Right cardiac atrium (tissue), 5 donors: ENCODE data around the gene RNF123. TPM values are rescaled to one million over a fixed set of nuclear protein-coding genes. Genes with fewer than 3 reads are reported as not detected.

Experiments
- ATAC-seq, 2 donors: fragments of 200-7000 bp; cut with Tn5 transposase; one replicate each; pipeline versions ENCODE4 v1.8.0 to v1.9.1; 2020; ENCODE audit warnings: moderate library complexity in 2 of 2, mild to moderate bottlenecking in 1 of 2
- DNase-seq, 3 donors: peaks; one replicate each; pipeline ENCODE4 v3.0.0-alpha.2; 2020
- H3K27ac ChIP-seq: one replicate; pipeline ENCODE4 v1.5.1; 2013; ENCODE audit warnings: mild to moderate bottlenecking, low read length, control low read depth, moderate library complexity
- H3K27me3 ChIP-seq: one replicate; pipeline ENCODE4 v1.6.1; 2013; ENCODE audit not compliant: control insufficient read depth, insufficient read depth
- H3K4me1 ChIP-seq: one replicate; pipeline ENCODE4 v1.6.1; 2013; ENCODE audit warnings: low read length; ENCODE audit not compliant: control insufficient read depth, insufficient read depth
- H3K4me3 ChIP-seq: one replicate; pipeline ENCODE4 v1.5.1; 2013; ENCODE audit warnings: low read length, control low read depth
- H3K9me3 ChIP-seq: one replicate; pipeline ENCODE4 v1.6.1; 2013; ENCODE audit warnings: low read length; ENCODE audit not compliant: control insufficient read depth
- WGBS: extraction: QIAGEN DNeasy Blood & Tissue Kit; methylation state at CpG from one replicate; pipeline ENCODE4 v1.1.7; 2013; 5-methylcytosine and 5-hydroxymethylcytosine counted together
- intact Hi-C, 4 donors: fragments of 100-400 bp; cut with DNase I; formaldehyde crosslinking; loops; one replicate each; pipeline versions ENCODE4 v1.11.0 to v1.14.0; 2022 to 2023
- polyA plus RNA-seq: library from polyadenylated mRNA; stranded (reverse); fragments of 200-250 nt; gene quantifications from one replicate; pipeline ENCODE4 v1.2.3, GENCODE V29; 2013
- total RNA-seq, 4 donors: library from RNA; stranded (reverse); fragmentation: NEBNext Ultra II Directional; extraction: Animal tissue kit (Norgen Biotek cat#: 25700); gene quantifications; one replicate each; pipeline ENCODE4 v1.2.1, GENCODE V29; 2021
- donor health status: healthy with polysubstance abuse.
- donor health status: DM: no; HTN: yes; CAD: no.
- donor health status: DM: no; HTN: no; CAD: no.
- donor health status: DM: no; HTN: yes; CAD: no; lungs with severe emphysema.
- donor health status: DM: yes; HTN: yes; CAD: no.

The RNF123 gene
- total and polyA plus RNA-seq, 5 donors = 24.4 to 44.6 (median 39.2) TPM

DNA sequence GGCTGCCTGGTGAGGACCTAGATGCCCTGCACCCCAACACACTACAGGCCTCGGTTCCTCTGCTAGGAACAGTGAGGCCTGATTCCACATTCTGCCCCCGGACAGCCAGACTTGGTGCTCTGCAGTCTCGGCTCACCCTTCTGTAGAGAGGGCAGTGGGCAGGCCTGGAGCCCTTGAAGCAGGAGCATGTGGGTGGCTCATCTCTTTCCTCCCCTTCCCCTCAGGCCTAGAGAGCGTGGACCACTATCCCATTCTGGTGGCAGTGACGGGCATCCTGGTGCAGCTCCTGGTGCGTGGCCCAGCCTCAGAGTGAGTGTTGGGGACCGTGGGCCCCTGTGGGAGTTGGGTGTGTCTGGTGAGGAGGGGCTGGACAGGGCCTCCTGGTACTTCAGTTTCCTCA, 26.8 kb downstream of the RNF123 start:
- intact Hi-C loops = no loop called here
- peak in 2 of 3 donors; percentile 22 to 39 for DNase-seq
- H3K27me3 ChIP-seq = no peaks in the 10 kb centered on the region
- H3K4me3 ChIP-seq = no peak overlapping the region
- H3K4me1 ChIP-seq = no peaks in the 10 kb centered on the region
- H3K9me3 ChIP-seq = no peaks in the 10 kb centered on the region
- 93% methylated on average over 7 of the region's 7 CpGs for WGBS
- H3K27ac ChIP-seq = no peak overlapping the region
- no peak for ATAC-seq

GRCh38 chr3:49716691-49717210, 27.4 kb downstream of the RNF123 start:
- no peaks in the 10 kb centered on the region for H3K9me3 ChIP-seq
- no peak overlapping the region for H3K4me3 ChIP-seq
- H3K27ac ChIP-seq = no peak overlapping the region
- peak in 2 of 3 donors; percentile 47 to 55 for DNase-seq
- intact Hi-C loops = no loop called here
- ATAC-seq = no peak
- no peaks in the 10 kb centered on the region for H3K27me3 ChIP-seq
- H3K4me1 ChIP-seq = no peaks in the 10 kb centered on the region
- WGBS = 88% methylated on average over 16 of the region's 16 CpGs

- Histone ChIP-seq H3K4me3 (no peak overlapping the region), H3K4me1 (no peaks in the 10 kb centered on the region), H3K9me3 (no peaks in the 10 kb centered on the region), H3K27me3 (no peaks in the 10 kb centered on the region), H3K27ac (no peak overlapping the region)
- DNase-seq (peak in 1 of 3 donors; percentile 52), ATAC-seq (no peak)
- intact Hi-C loops = no loop called here
- 85% methylated on average over 14 of the region's 14 CpGs for WGBS
Measured at GRCh38 chr3:49717211-49717958, 28.0 kb downstream of the RNF123 start.

DNA sequence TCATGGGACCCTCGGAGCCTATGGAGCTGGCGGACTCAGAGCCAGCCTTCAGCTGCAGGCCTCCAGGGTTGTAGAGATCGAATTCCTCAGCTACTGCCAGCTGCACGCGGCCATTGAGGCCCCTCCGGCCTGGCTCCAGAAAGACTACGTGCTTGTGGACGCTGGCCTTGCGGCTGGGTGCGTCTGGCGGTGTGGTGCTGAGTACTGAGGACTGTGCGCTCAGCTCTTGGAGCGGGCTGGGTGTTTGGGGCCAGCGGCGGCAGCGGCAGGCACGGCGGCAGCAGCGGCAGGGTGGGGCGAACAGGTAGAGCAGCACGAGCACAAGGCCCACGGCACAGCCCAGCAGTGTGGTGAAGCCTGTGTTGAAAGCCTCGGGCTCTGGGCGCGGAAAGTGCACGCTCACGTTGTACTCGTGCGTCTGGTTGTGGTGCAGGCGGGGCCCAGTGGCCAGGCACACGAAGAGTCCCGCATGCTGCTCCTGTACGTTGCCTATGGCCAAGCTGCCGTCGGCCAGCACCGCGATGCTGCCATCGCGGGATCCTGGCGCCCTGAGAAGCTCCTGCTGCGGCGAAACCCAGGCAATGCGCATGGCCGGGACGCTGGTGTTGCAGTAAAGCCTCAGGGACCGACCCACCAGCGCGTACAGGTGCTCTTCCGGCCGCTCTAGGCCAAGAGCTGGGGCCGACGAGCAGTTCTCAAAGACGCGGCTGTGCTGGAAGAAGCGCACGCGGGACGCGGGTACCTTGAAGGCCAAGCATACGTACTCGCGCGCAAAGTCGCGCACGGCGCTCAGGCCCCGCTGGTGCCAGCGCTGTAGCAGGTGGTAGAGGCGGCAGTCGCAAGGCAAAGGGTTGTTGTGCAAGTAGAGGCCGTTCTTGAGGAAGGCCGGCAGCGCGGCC, 28.9 kb downstream of the RNF123 start:
- H3K27ac ChIP-seq = no peak overlapping the region
- WGBS = 60% methylated on average over 75 of the region's 75 CpGs
- peaks cover 8% of the 10 kb centered on the region for H3K4me1 ChIP-seq
- intact Hi-C loops = no loop called here
- H3K9me3 ChIP-seq = no peaks in the 10 kb centered on the region
- peak in 2 of 3 donors; percentile 66 to 69 for DNase-seq
- peak in 1 of 2 donors; percentile 0 for ATAC-seq
- no peaks in the 10 kb centered on the region for H3K27me3 ChIP-seq
- H3K4me3 ChIP-seq = no peak overlapping the region

GRCh38 chr3:49718858-49719213, 29.5 kb downstream of the RNF123 start:
- Histone ChIP-seq H3K4me3 (peak overlapping the region; percentile 42), H3K27me3 (no peaks in the 10 kb centered on the region), H3K4me1 (peaks cover 8% of the 10 kb centered on the region), H3K27ac (no peak overlapping the region), H3K9me3 (no peaks in the 10 kb centered on the region)
- intact Hi-C loops = no loop called here
- peak in 2 of 3 donors; percentile 69 to 71 for DNase-seq
- WGBS = 7% methylated on average over 33 of the region's 33 CpGs
- peak in 1 of 2 donors; percentile 0 for ATAC-seq

GRCh38 chr3:49719214-49719884, 30.0 kb downstream of the RNF123 start, which contains the start of gene AMIGO3:
AMIGO3 (minus strand) TSS chr3:49719684; CDS start chr3:49719465, 219 bp downstream.
- peak; percentile 73 to 78 for ATAC-seq
- peaks cover 8% of the 10 kb centered on the region for H3K4me1 ChIP-seq

GRCh38 chr3:49720855-49721595, 31.7 kb downstream of the RNF123 start:
- peak in 2 of 3 donors; percentile 54 to 55 for DNase-seq
- intact Hi-C loops = no loop called here
- Histone ChIP-seq H3K4me3 (no peak overlapping the region), H3K4me1 (peaks cover 12% of the 10 kb centered on the region), H3K9me3 (no peaks in the 10 kb centered on the region), H3K27ac (no peak overlapping the region), H3K27me3 (no peaks in the 10 kb centered on the region)
- WGBS = 68% methylated on average over 4 of the region's 4 CpGs
- ATAC-seq = no peak

More at GRCh38 chr3:49719214-49719884, 30.0 kb downstream of the RNF123 start, which contains the start of gene AMIGO3:
- Histone ChIP-seq H3K4me3 (peak within 1 kb of the TSS; percentile 42), H3K27me3 (no peaks in the 10 kb centered on the region), H3K9me3 (no peaks in the 10 kb centered on the region), H3K27ac (peak within 1 kb of the TSS; percentile 6)
- peak; percentile 98 to 99 (median 98) for DNase-seq
- WGBS = under 1% methylated on average over 50 of the region's 50 CpGs
- intact Hi-C loops = no loop called here

- no peak overlapping the region for H3K4me3 ChIP-seq
- no peaks in the 10 kb centered on the region for H3K27me3 ChIP-seq
- intact Hi-C loops = no loop called here
- H3K4me1 ChIP-seq = peaks cover 12% of the 10 kb centered on the region
- DNase-seq (peak in 1 of 3 donors; percentile 46), ATAC-seq (no peak)
- 72% methylated on average over 9 of the region's 9 CpGs for WGBS
- H3K27ac ChIP-seq = no peak overlapping the region
- H3K9me3 ChIP-seq = no peaks in the 10 kb centered on the region
Measured at GRCh38 chr3:49721596-49721895, 32.2 kb downstream of the RNF123 start.

DNA sequence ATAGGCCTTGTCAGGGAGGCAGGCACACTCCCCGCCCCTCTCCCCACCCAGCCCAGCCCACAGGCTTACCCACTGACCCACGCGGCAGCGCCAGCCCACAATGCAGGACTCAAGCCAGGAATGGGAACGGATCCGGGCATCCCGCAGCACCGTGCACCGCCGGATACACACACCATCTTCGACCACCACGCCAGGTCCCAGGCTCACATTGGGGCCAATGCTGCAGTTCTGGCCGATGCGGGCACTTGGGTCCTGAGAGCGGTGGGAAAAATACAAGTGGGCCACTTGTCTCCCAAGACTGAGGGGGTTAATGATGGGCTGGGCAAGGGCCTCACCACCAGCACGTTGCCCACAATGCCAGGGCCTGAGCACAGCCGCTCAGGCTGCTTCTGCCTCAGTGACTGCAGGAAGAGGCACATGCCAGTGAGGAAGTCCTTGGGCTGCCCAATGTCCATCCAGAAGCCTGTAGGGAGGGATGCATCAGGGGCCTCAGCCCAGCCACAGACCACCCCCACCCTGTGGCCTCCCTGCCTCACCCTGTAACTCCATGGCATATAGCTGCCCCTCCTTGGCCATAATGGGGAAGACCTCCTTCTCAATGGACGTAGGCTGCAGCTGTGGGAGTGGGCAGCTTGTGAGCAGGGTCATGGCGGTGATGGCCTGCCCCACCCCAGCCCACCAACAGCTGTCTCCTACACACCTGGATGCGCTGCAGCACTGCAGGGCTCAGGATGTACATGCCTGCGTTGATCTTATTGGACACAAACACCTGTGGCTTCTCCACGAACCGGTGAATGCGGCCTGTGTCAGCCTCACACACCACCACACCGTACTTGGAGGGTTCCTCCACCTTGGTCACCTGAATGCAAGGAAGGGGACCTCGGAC, 32.8 kb downstream of the RNF123 start:
- Histone ChIP-seq H3K27ac (no peak overlapping the region), H3K27me3 (no peaks in the 10 kb centered on the region), H3K9me3 (no peaks in the 10 kb centered on the region), H3K4me1 (peaks cover 12% of the 10 kb centered on the region), H3K4me3 (no peak overlapping the region)
- ATAC-seq (no peak), DNase-seq (peak in 1 of 3 donors; percentile 56)
- 83% methylated on average over 26 of the region's 26 CpGs for WGBS
- intact Hi-C loops = no loop called here
